Omental fat pad (tissue), 4 donors: ENCODE data around the gene C11orf42. TPM values are rescaled to one million over a fixed set of nuclear protein-coding genes. Genes with fewer than 3 reads are reported as not detected.

Experiments
- ATAC-seq: fragments of 150-250 bp; one replicate; pipeline ENCODE4 v1.9.1; 2016; ENCODE audit warnings: mild to moderate bottlenecking, moderate library complexity; ENCODE audit not compliant: low FRiP score
- DNase-seq: peaks from one replicate; pipeline ENCODE4 v3.0.0-alpha.2; 2019; ENCODE audit warnings: low spot score
- total RNA-seq, 4 donors: library from RNA; depleted of rRNA; stranded (reverse); fragments of >200 nt; gene quantifications; one replicate each; pipeline ENCODE4 v1.1.0, GENCODE V29; 2016
- TF ChIP-seq, protein P1 (sequence below), 3 donors: fragments of 450-650 bp; IDR thresholded peaks; one replicate each; pipeline ENCODE4 v1.5.1; 2016 to 2017; ENCODE audit warnings: antibody characterized with exemption in 3 of 3, mild to moderate bottlenecking in 3 of 3, moderate library complexity in 2 of 3

Gene C11orf42
- total RNA-seq, 4 donors from 2014 or later: not detected

DNA sequence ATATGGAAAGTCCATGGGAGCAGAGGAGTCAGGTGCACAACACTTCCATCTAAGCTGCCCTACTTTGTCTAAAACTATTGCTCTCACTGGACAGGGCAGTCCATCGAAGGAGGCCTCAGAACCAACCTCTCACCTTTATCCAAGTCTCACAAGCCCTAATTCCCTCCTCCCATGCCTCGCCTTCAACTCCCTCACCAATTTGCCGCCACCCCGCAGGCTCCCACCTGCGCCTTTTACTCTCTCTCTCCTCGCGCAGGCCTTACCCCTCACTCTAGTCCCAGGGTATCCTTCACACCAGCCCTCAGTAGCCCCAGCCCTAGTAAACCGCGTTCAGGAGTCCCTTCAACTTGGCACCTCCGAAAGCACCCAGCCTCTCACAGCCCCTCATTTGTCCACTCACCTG is 28.6 kb downstream of the C11orf42 start:
- DNase-seq (no peak), ATAC-seq (peak; percentile 10)
- TF ChIP-seq, protein P1, sequence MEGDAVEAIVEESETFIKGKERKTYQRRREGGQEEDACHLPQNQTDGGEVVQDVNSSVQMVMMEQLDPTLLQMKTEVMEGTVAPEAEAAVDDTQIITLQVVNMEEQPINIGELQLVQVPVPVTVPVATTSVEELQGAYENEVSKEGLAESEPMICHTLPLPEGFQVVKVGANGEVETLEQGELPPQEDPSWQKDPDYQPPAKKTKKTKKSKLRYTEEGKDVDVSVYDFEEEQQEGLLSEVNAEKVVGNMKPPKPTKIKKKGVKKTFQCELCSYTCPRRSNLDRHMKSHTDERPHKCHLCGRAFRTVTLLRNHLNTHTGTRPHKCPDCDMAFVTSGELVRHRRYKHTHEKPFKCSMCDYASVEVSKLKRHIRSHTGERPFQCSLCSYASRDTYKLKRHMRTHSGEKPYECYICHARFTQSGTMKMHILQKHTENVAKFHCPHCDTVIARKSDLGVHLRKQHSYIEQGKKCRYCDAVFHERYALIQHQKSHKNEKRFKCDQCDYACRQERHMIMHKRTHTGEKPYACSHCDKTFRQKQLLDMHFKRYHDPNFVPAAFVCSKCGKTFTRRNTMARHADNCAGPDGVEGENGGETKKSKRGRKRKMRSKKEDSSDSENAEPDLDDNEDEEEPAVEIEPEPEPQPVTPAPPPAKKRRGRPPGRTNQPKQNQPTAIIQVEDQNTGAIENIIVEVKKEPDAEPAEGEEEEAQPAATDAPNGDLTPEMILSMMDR (IDR thresholded peaks at IDR 0.05): no peak

DNA sequence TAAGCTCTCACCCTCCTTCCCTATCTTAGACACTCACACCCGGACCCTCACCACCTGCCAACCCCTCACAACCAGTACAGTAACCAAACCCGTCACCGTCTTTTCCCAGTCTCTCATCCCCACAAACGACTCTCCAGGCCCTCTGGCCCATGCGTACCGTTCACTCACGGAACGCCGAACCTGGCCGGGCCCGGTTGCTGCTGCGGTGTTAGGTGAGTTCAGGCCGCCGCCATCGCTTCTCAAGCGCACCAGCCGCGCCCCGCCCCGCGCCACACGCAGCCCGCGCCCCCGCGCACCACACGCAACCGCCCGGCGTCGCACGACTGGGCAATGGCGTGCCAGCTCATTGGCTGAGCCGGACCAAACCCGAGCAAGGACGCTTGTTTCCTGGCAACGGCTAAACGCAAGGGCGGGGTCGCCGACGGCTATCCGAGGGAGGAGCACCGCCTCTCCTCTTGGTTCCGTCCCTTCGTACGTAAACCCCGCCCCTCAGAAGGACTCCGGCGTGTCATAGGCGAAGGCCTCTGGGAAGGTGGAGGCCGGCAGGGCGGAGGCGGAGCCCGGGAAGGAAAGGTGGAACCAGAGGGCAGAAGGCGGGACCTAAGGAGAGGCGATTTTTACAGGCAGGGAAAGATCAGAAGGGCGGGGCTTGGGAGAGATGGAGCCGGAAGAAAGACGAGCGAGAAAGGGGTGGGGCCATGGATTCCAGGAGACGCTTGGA is 29.2 kb downstream of the C11orf42 start, which contains the start of gene FHIP1B:
FHIP1B (minus strand) TSS at position 250 of the 721 bp plus-strand sequence. CDS start 10,120 bp downstream, outside the sequence.
- peak; percentile 93 for DNase-seq
- ATAC-seq: peak; percentile 98
- TF ChIP-seq, protein P1 (IDR thresholded peaks at IDR 0.05): no peak

DNA sequence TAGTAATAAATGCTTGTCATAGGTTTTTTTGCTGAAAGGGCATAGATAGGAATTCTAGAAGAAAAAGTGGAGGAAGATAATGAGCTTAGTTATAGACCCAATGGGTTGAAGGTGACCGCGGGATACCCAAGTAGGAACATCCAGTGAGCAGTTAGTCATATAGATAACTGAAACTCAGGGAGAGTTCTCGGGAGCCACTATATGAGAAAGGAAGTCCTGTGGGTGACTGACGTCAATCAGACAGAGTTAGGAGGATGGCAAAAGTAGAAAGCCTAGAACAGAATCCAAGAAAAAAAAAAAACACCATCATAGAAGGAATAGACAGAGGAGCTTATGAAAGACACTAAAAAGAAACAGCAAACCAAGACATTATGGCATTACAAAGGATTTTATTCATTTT is 31.9 kb downstream of the C11orf42 start:
- TF ChIP-seq, protein P1 (IDR thresholded peaks at IDR 0.05): no peak
- ATAC-seq (no peak), DNase-seq (no peak)

DNA sequence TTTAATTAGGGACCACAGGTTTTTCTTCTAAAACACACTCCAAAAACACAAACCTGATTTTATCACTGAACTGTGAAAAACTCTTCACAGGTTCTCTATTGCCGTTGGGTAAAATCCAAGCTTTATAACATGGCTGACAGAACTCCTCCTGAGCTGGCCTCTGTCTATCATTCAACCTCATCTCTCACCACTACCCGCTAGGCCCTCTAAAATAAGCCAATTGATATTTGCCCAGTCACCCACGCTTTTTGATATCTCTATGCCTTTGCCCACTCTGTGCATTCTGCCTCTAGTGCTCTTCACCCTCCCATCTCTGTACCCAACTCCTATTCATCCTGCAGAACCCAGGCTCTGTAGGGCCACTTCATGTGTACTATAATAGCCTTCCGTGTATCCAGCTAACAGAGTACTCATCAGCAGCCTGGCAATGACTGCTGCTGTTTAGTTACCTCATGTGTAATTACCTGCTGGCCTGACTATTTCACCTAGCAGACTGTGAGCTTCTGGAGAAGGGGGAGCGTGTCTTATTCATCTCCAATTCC is 32.5 kb downstream of the C11orf42 start:
- no peak for DNase-seq
- TF ChIP-seq, protein P1 (IDR thresholded peaks at IDR 0.05): no peak
- ATAC-seq: no peak

DNA sequence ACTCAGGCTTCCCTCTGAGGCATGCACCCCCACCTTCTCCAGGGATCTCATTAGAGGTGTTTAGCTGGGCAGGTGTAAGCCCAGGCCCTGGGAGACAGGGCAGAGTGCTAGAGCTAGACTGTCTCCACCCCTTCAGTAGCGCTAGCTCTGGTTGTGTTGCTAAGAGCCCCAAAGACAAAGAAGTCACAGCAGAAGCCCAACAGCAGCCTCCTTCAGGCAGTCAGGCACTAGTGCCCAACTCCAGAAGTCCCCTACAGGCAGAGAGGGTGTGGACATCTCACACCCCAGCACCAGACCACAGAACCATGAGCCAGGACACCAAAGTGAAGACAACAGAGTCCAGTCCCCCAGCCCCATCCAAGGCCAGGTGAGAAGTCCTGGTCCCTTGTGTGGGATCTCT is 33.5 kb downstream of the C11orf42 start, which contains the start of gene CNGA4:
CNGA4 (plus strand) TSS at position 188 of the 400 bp plus-strand sequence; CDS start at position 306, 118 bp downstream.
- DNase-seq (no peak), ATAC-seq (no peak)
- TF ChIP-seq, protein P1 (IDR thresholded peaks at IDR 0.05): no peak

DNA sequence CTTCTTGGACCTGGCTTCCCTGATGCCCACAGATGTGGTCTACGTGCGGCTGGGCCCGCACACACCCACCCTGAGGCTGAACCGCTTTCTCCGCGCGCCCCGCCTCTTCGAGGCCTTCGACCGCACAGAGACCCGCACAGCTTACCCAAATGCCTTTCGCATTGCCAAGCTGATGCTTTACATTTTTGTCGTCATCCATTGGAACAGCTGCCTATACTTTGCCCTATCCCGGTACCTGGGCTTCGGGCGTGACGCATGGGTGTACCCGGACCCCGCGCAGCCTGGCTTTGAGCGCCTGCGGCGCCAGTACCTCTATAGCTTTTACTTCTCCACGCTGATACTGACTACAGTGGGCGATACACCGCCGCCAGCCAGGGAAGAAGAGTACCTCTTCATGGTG is 34.8 kb downstream of the C11orf42 start:
- DNase-seq (no peak), ATAC-seq (no peak)
- TF ChIP-seq, protein P1 (IDR thresholded peaks at IDR 0.05): no peak

DNA sequence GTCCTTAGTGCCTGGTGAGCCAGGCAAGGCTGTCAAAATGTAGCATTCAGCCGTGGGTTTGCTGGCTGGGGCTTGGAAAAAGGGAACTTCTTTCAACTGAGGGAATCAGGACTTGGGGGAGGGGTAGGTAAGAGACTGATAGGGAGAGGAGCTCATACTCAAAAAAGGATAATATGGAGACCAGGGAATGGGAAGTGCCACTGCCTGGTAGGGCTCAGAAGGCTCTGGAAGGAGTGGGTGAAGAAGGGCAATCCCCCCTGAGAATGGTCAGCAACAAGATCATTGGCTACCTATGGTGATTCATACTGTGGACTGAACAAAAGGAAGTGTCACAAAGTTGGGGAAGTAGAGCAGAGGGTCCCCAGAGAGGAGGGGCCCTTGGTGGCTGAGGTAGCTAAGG is 35.4 kb downstream of the C11orf42 start:
- TF ChIP-seq, protein P1 (IDR thresholded peaks at IDR 0.05): no peak
- ATAC-seq (no peak), DNase-seq (no peak)
